ENCODE data around the gene CCDC192. TPM values are rescaled to one million over a fixed set of nuclear protein-coding genes. Genes with fewer than 3 reads are reported as not detected.

CCDC192 gene
- polyA plus RNA-seq, 3 donors = not detected

DNA sequence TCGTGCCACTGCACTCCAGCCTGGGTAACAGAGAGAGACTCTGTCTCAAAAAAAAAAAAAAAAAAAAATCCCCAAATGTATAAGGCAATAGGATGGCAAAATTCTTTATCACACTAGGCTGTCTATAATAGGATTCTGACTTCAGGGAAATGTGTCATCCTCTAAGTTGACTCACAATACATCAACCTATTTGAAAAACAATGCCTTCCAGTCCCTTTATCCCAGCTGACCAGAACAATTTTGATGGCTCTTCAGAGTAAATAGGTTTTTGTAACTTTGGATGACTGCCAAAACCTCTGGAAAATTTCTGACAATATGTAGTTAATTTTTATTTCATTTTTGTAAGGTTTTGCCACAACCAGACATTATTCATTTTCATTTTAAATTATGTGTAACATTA, 184.1 kb downstream of the CCDC192 start:
- WGBS (ENCODE audit: insufficient coverage) = no CpG with 5 or more reads among the region's 1 CpG
- H3K27me3 Mint-ChIP-seq (ENCODE audit: low read depth in 3 of 3) = peaks cover 0 to 3% (median 0%) of the 10 kb centered on the region in 3 donors

GRCh38 chr5:127891942-127892341, 188.8 kb downstream of the CCDC192 start:
- Histone ChIP-seq H4K20me1 (ENCODE audit: insufficient read depth, low read length) (no peaks in the 10 kb centered on the region), H3K9me3 (replicated peaks in 1 of 2; ENCODE audit: control insufficient read depth in 1 of 2, insufficient read depth in 1 of 2, low read length in 2 of 2) (no peaks in the 10 kb centered on the region), H3K4me3 (replicated peaks in 1 of 3; ENCODE audit: low read depth in 2 of 3, low read length in 3 of 3) (no peak overlapping the region), H3K27me3 (ENCODE audit: control insufficient read depth in 2 of 2, insufficient read depth in 2 of 2, low read length in 2 of 2) (no peaks in the 10 kb centered on the region), H3K36me3 (replicated peaks in 1 of 2; ENCODE audit: control insufficient read depth in 1 of 2, insufficient read depth in 2 of 2, low read length in 2 of 2) (no peaks in the 10 kb centered on the region), H3K4me2 (replicated peaks; ENCODE audit: extremely low read depth, low read length, poor library complexity, severe bottlenecking) (no peak overlapping the region), H3K27ac (ENCODE audit: low read depth in 1 of 2, low read length in 2 of 2) (no peak overlapping the region), H3K9ac (ENCODE audit: insufficient read depth, low read length, poor library complexity, severe bottlenecking) (no peak overlapping the region), H3K4me1 (ENCODE audit: control insufficient read depth in 1 of 2, insufficient read depth in 2 of 2, low read length in 2 of 2) (no peaks in the 10 kb centered on the region), H3K79me2 (ENCODE audit: insufficient read depth, low read length) (no peaks in the 10 kb centered on the region), H2AFZ (ENCODE audit: insufficient read depth, low read depth, low read length, poor library complexity, severe bottlenecking) (no peak overlapping the region)
- Mint-ChIP-seq H3K27me3 (ENCODE audit: low read depth in 3 of 3) (peaks cover 0 to 3% (median 0%) of the 10 kb centered on the region in 3 donors), H3K9me3 (no peaks in the 10 kb centered on the region), H3K4me1 (no peaks in the 10 kb centered on the region), H3K27ac (no peak overlapping the region), H3K36me3 (no peaks in the 10 kb centered on the region), H3K4me3 (no peak overlapping the region)
- TF ChIP-seq CTCF (IDR thresholded peaks at IDR 0.05) = no peak
- intact Hi-C loops (cut with micrococcal nuclease) = no loop called here
- DNase-seq = no peak
- WGBS (ENCODE audit: insufficient coverage) = no CpG with 5 or more reads among the region's 1 CpG

More for the DNA sequence above, 184.1 kb downstream of the CCDC192 start:
- Histone ChIP-seq H4K20me1 (ENCODE audit: insufficient read depth, low read length) (no peaks in the 10 kb centered on the region), H3K79me2 (ENCODE audit: insufficient read depth, low read length) (no peaks in the 10 kb centered on the region), H3K9me3 (replicated peaks in 1 of 2; ENCODE audit: control insufficient read depth in 1 of 2, insufficient read depth in 1 of 2, low read length in 2 of 2) (no peaks in the 10 kb centered on the region), H3K36me3 (replicated peaks in 1 of 2; ENCODE audit: control insufficient read depth in 1 of 2, insufficient read depth in 2 of 2, low read length in 2 of 2) (no peaks in the 10 kb centered on the region), H3K27ac (ENCODE audit: low read depth in 1 of 2, low read length in 2 of 2) (no peak overlapping the region), H2AFZ (ENCODE audit: insufficient read depth, low read depth, low read length, poor library complexity, severe bottlenecking) (no peak overlapping the region), H3K4me1 (ENCODE audit: control insufficient read depth in 1 of 2, insufficient read depth in 2 of 2, low read length in 2 of 2) (no peaks in the 10 kb centered on the region), H3K4me2 (replicated peaks; ENCODE audit: extremely low read depth, low read length, poor library complexity, severe bottlenecking) (no peak overlapping the region), H3K27me3 (ENCODE audit: control insufficient read depth in 2 of 2, insufficient read depth in 2 of 2, low read length in 2 of 2) (no peaks in the 10 kb centered on the region), H3K9ac (ENCODE audit: insufficient read depth, low read length, poor library complexity, severe bottlenecking) (no peak overlapping the region), H3K4me3 (replicated peaks in 1 of 3; ENCODE audit: low read depth in 2 of 3, low read length in 3 of 3) (no peak overlapping the region)
- intact Hi-C loops (cut with micrococcal nuclease) = no loop called here
- H3K4me1 Mint-ChIP-seq = no peaks in the 10 kb centered on the region
- DNase-seq = no peak
- no peak for TF ChIP-seq CTCF (IDR thresholded peaks at IDR 0.05)
- H3K36me3 Mint-ChIP-seq = no peaks in the 10 kb centered on the region
- no peaks in the 10 kb centered on the region for H3K9me3 Mint-ChIP-seq
- no peak overlapping the region for H3K27ac Mint-ChIP-seq
- H3K4me3 Mint-ChIP-seq = no peak overlapping the region
